T-helper 17 cell (primary cell): ENCODE measurements around the gene C16orf95. TPM values are rescaled to one million over a fixed set of nuclear protein-coding genes. Genes with fewer than 3 reads are reported as not detected.

Experiments used
- ATAC-seq: fragments of 150-1000 bp; cut with Tn5 transposase; 2 replicates; pipeline ENCODE4 v1.10.0; 2021; ENCODE audit warnings: mild to moderate bottlenecking, moderate library complexity
- DNase-seq, 3 donors: peaks; one replicate each; pipeline versions ENCODE4 v3.0.0 to v3.0.0-alpha.2; 2020 to 2021
- H3K9me3 ChIP-seq: one replicate; pipeline ENCODE4 v1.7.0; 2013; ENCODE audit warnings: low read length, mild to moderate bottlenecking; ENCODE audit not compliant: control insufficient read depth, poor library complexity, severe bottlenecking
- H3K27ac Mint-ChIP-seq: one replicate; pipeline ENCODE4 v1.8.0; 2022; ENCODE audit warnings: mild to moderate bottlenecking, moderate library complexity, mixed read lengths
- H3K27me3 Mint-ChIP-seq: one replicate; pipeline ENCODE4 v1.8.0; 2022; ENCODE audit warnings: mixed read lengths
- H3K36me3 Mint-ChIP-seq: one replicate; pipeline ENCODE4 v1.8.0; 2022; ENCODE audit warnings: low read depth, mixed read lengths
- H3K4me1 Mint-ChIP-seq: one replicate; pipeline ENCODE4 v1.8.0; 2022; ENCODE audit warnings: mild to moderate bottlenecking, mixed read lengths
- H3K4me3 Mint-ChIP-seq: one replicate; pipeline ENCODE4 v1.8.0; 2022; ENCODE audit warnings: mild to moderate bottlenecking, moderate library complexity, mixed read lengths
- total RNA-seq, 4 donors: library from RNA in 2 of 4; stranded (reverse) in 2 of 4; gene quantifications; one replicate each; pipeline ENCODE4 v1.2.3 and lab custom pipeline; 2022 to 2026

C16orf95 gene
- total RNA-seq, 2 donors from 2014 or later: 2.0 to 2.6 TPM

DNA sequence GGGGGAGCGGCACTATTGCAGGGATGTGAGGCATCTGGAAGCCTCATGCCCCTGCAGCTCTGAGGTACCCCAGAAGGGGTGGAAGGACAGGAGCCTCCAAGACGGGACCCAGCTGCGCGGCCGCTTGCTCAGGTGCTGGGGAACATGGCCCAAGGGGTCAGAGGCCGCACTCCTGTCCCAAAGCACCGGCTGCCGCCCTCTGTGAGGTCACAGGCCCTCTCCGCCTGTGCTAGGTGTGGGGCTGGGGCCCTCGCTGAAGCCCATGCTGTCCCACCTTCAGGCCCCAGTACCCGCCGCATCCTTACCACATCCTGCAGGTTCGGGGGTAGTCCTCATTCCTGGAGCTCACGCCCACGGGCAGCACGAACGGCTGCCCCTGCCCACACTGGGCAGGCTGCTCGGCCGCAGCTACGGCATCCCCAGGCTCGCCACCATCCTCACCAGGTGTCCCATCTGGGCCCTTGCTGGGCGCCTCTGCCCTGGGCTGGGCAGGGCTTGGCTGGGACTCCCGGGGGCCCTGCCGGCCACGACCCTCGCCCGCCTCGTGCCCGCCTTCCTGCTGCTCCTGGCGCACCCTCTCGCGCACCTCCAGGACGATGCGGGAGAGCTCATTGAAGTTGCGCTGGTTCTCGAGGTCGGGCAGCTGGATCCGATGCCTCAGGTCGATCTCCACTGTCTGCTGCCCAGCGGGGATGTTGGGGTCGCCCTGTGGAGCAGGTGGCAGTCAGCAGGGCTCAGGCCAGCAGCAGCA lies 16.6 kb upstream of the C16orf95 start:
- peaks cover 7% of the 10 kb centered on the region for H3K4me1 Mint-ChIP-seq
- ATAC-seq (no peak), DNase-seq (no peak)
- no peak overlapping the region for H3K4me3 Mint-ChIP-seq
- no peak overlapping the region for H3K27ac Mint-ChIP-seq
- peaks cover 2% of the 10 kb centered on the region for H3K36me3 Mint-ChIP-seq
- no peaks in the 10 kb centered on the region for H3K9me3 ChIP-seq
- no peaks in the 10 kb centered on the region for H3K27me3 Mint-ChIP-seq

DNA sequence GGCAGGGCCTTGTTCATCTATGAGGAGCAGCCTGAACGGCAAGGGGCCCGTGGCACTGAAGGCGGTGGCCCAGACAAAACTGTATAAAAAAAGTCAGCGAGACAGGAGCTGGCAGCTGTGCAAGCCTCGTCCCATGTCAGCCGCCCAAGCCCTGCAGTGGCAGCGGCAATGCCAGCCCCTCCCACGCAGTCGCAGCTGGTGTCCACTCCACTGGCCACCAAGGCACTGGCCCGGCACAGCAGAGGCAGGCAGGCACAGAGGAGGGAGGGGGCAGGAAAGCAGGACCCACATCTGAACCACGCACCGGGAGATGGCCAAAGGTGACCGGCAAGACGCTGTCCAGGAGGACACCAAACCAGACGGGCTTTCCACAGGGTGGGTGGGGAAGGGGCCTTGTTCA lies 15.9 kb upstream of the C16orf95 start:
- no peaks in the 10 kb centered on the region for H3K9me3 ChIP-seq
- H3K27ac Mint-ChIP-seq: no peak overlapping the region
- H3K4me1 Mint-ChIP-seq: peaks cover 7% of the 10 kb centered on the region
- peaks cover 2% of the 10 kb centered on the region for H3K36me3 Mint-ChIP-seq
- no peaks in the 10 kb centered on the region for H3K27me3 Mint-ChIP-seq
- ATAC-seq (no peak), DNase-seq (no peak)
- no peak overlapping the region for H3K4me3 Mint-ChIP-seq

- peak overlapping the region; percentile 47 for H3K27ac Mint-ChIP-seq
- DNase-seq (no peak), ATAC-seq (no peak)
- H3K9me3 ChIP-seq: no peaks in the 10 kb centered on the region
- peaks cover 5% of the 10 kb centered on the region for H3K4me1 Mint-ChIP-seq
- H3K36me3 Mint-ChIP-seq: peaks cover 2% of the 10 kb centered on the region
- H3K27me3 Mint-ChIP-seq: no peaks in the 10 kb centered on the region
- H3K4me3 Mint-ChIP-seq: no peak overlapping the region
Measured at GRCh38 chr16:87332150-87332549, 15.0 kb upstream of the C16orf95 start.

DNA sequence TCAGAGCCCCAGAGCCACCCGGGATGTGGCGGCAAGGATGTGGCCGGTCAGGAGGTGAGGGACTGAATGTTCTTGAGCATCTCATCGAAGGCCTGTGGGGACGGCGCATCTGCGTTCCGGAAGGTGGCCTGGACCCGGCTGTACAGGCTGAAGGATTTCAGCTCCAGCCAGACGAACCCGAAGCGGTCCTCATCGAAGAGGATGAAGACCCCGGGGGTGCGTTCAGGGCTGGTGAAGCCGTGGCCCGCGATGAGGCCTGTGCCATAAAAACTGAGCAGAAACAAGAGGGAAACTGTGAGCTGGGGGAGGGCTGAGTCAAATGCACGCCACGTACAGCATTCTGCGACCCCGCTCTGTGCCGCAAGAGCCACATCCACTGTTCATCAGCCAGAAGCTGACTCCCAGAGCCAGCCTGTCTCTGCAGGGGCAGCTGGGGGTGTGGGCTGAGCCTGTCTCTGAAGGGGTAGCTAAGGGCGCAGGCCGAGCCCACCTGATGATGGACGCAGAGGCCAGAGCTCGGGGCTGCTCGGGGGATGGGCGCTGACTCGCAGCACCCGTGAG lies 14.1 kb upstream of the C16orf95 start:
- Mint-ChIP-seq H3K36me3 (peaks cover 2% of the 10 kb centered on the region), H3K4me1 (peaks cover 4% of the 10 kb centered on the region), H3K27ac (peak overlapping the region; percentile 8), H3K4me3 (no peak overlapping the region), H3K27me3 (no peaks in the 10 kb centered on the region)
- DNase-seq (no peak), ATAC-seq (no peak)
- H3K9me3 ChIP-seq: no peaks in the 10 kb centered on the region

- peak overlapping the region; percentile 8 for H3K27ac Mint-ChIP-seq
- no peaks in the 10 kb centered on the region for H3K27me3 Mint-ChIP-seq
- no peak for DNase-seq
- no peak for ATAC-seq
- no peak overlapping the region for H3K4me3 Mint-ChIP-seq
- peaks cover 2% of the 10 kb centered on the region for H3K36me3 Mint-ChIP-seq
- H3K9me3 ChIP-seq: no peaks in the 10 kb centered on the region
- H3K4me1 Mint-ChIP-seq: peaks cover 7% of the 10 kb centered on the region
Measured at GRCh38 chr16:87330646-87331045, 13.5 kb upstream of the C16orf95 start.

GRCh38 chr16:87330257-87330624 lies 13.0 kb upstream of the C16orf95 start:
- no peak overlapping the region for H3K4me3 Mint-ChIP-seq
- H3K36me3 Mint-ChIP-seq: peaks cover 2% of the 10 kb centered on the region
- H3K27me3 Mint-ChIP-seq: no peaks in the 10 kb centered on the region
- peaks cover 7% of the 10 kb centered on the region for H3K4me1 Mint-ChIP-seq
- no peak overlapping the region for H3K27ac Mint-ChIP-seq
- no peak for DNase-seq
- no peaks in the 10 kb centered on the region for H3K9me3 ChIP-seq
- no peak for ATAC-seq

DNA sequence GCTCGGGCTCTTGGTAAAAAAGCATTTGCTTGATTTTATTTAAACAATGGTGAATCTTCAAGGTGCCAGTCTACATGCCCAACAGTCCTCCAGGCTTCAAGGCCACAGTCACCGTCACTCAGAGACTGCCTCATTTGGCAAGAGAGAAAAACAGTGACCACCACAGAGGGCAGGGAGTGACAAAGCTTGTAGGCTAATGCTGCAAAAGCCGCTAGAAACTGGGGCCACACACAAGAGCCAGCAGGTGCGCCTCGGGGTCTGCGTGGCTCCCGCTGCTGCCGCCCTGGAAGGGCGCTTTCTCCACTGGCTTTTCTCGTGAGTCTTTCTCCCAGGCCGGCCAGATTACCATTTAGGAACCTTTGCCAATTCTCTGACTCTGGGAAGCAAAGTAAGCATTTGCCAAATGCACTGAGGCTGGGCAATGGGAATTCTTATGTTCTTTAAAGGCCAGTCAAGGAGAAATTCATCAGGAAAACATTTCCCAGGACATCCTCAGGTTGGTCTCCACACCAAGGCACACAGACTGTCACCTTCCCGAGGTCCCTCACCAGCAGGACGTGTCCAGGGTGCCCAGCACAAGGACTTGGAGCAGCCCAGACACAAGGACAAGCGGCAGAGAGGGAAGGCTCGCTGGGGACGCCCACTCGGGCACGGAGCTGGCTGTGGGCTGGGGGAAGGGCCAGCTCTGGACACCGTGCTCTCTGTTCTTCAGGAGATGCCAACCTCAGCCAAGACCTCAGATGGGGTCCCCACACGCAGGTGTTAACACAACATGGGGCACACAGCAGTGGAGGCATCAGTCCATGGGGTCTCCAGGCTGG lies 12.5 kb upstream of the C16orf95 start:
- no peaks in the 10 kb centered on the region for H3K9me3 ChIP-seq
- Mint-ChIP-seq H3K4me3 (no peak overlapping the region), H3K27me3 (no peaks in the 10 kb centered on the region), H3K4me1 (peaks cover 7% of the 10 kb centered on the region), H3K36me3 (peaks cover 2% of the 10 kb centered on the region), H3K27ac (no peak overlapping the region)
- no peak for ATAC-seq
- DNase-seq: no peak

- DNase-seq (no peak), ATAC-seq (no peak)
- Mint-ChIP-seq H3K27ac (no peak overlapping the region), H3K4me3 (no peak overlapping the region), H3K4me1 (peaks cover 10% of the 10 kb centered on the region), H3K27me3 (no peaks in the 10 kb centered on the region), H3K36me3 (no peaks in the 10 kb centered on the region)
- H3K9me3 ChIP-seq: no peaks in the 10 kb centered on the region
Measured at GRCh38 chr16:87328846-87329245, 11.7 kb upstream of the C16orf95 start.

GRCh38 chr16:87327798-87328495 lies 10.8 kb upstream of the C16orf95 start:
- H3K27me3 Mint-ChIP-seq: no peaks in the 10 kb centered on the region
- H3K36me3 Mint-ChIP-seq: no peaks in the 10 kb centered on the region
- no peak for ATAC-seq
- H3K27ac Mint-ChIP-seq: no peak overlapping the region
- no peaks in the 10 kb centered on the region for H3K9me3 ChIP-seq
- peaks cover 10% of the 10 kb centered on the region for H3K4me1 Mint-ChIP-seq
- no peak for DNase-seq
- no peak overlapping the region for H3K4me3 Mint-ChIP-seq

- ATAC-seq: no peak
- DNase-seq: no peak
- Mint-ChIP-seq H3K36me3 (no peaks in the 10 kb centered on the region), H3K27me3 (no peaks in the 10 kb centered on the region), H3K4me1 (peaks cover 10% of the 10 kb centered on the region), H3K27ac (no peak overlapping the region), H3K4me3 (no peak overlapping the region)
- no peaks in the 10 kb centered on the region for H3K9me3 ChIP-seq
Measured at GRCh38 chr16:87326151-87326571, 9.0 kb upstream of the C16orf95 start.

GRCh38 chr16:87325423-87325858 lies 8.2 kb upstream of the C16orf95 start:
- ATAC-seq (no peak), DNase-seq (no peak)
- H3K4me3 Mint-ChIP-seq: no peak overlapping the region
- H3K27me3 Mint-ChIP-seq: no peaks in the 10 kb centered on the region
- H3K4me1 Mint-ChIP-seq: peaks cover 6% of the 10 kb centered on the region
- H3K27ac Mint-ChIP-seq: no peak overlapping the region
- H3K9me3 ChIP-seq: no peaks in the 10 kb centered on the region
- no peaks in the 10 kb centered on the region for H3K36me3 Mint-ChIP-seq

DNA sequence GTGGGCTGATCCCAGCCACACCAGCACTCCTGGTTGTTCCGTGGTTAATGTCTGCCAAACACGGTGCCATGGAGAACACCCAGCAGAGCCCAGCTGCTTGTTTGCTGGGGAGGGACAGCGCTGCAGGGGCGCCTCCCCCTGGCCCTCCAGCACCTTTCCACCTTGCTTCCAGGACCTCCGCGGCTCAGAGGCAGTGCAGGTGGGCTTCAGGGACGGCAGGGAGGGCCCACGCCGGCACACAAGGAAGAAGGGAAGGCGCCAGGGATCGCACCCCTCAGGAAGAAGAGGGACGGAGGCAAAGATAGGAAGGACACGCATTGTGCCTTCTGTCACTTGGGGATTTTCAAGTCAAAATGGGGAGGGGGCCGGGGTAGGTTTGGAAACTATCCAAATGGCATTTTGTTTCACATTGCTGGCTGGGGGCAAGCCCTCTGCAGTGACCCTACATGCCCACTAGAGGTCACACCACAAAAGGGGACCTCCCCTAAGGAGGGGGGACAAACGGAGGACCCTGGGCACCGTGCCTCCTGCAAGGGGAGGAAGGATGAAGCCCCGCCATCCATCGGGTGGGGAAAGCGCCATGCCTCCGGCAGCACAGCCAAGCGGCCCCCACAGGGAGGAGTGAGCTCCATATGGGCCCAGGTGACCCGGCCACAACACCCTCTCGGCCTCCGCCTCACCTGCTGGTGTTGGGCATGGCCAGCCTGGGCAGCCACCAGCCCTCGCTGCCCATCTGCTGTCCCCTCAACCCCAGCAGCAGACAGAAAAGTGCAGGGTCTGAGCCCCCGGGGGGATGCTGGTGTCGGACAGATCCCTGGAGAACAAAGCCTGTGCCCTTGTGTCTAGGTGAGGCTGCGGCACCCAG lies 7.5 kb upstream of the C16orf95 start:
- ATAC-seq: peak; percentile 85
- DNase-seq: peak in 1 of 3 donors; percentile 23
- peaks cover 6% of the 10 kb centered on the region for H3K4me1 Mint-ChIP-seq
- no peak overlapping the region for H3K27ac Mint-ChIP-seq
- no peaks in the 10 kb centered on the region for H3K9me3 ChIP-seq
- no peaks in the 10 kb centered on the region for H3K27me3 Mint-ChIP-seq
- H3K4me3 Mint-ChIP-seq: no peak overlapping the region
- no peaks in the 10 kb centered on the region for H3K36me3 Mint-ChIP-seq
